Fibroblast of the aortic adventitia (primary cell): ENCODE data around the gene AP2B1. TPM values are rescaled to one million over a fixed set of nuclear protein-coding genes. Genes with fewer than 3 reads are reported as not detected.

Source experiments
- DNase-seq: peaks from one replicate; pipeline ENCODE4 v3.0.0-alpha.2; 2010; ENCODE audit warnings: low read depth
- H3K4me3 ChIP-seq: 2 replicates; pipeline ENCODE4 v1.5.1; 2011; ENCODE audit warnings: low read depth, mild to moderate bottlenecking, control low read depth, low read length, moderate library complexity
- small RNA-seq: library from RNA; depleted of rRNA; stranded (forward); fragments of <200 nt; gene quantifications from one replicate; pipeline ENCODE3, GENCODE V24; 2012
- total RNA-seq: library from RNA; depleted of rRNA; stranded (reverse); fragments of >200 nt; gene quantifications from 2 replicates; pipeline ENCODE4 v1.2.3, GENCODE V29; 2012; ENCODE audit warnings: low replicate concordance
- TF ChIP-seq, protein P1 (sequence below): IDR thresholded peaks from 2 replicates; pipeline ENCODE4 v1.5.1; 2011; ENCODE audit warnings: mild to moderate bottlenecking, low read length, control low read depth, inconsistent platforms; ENCODE audit not compliant: insufficient read depth

Gene AP2B1
- total RNA-seq, 1 donor: 118 TPM

DNA sequence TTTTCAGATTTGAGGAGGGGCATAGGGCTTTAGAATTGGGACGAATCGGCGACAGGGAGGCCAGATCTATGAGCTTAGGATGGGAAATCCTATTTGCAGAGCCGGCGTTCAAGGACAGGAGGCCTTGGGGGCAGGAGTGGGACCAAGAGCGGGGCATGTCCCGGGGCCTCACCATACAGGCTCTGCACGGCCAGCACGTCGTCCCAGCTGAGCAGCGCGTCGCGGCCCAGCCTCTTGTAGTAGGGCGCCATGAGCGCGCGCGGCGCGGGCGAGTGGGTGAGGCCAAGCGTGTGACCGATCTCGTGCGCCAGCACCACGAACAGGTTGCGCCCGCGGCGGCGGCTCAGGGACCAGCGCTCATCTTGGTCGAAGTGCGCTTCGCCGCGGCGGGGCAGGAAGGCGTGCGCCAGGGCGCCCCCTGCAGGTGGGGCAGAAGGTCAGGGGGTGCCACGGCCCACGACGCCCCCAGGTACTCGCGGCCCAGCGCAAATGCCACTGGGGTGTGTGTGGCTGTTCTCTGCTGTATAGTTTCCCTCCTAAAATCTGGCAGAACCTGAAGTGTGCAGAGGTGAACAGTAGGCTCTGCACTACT is 182.9 kb downstream of the AP2B1 start:
- no peak overlapping the region for H3K4me3 ChIP-seq
- TF ChIP-seq, protein P1, sequence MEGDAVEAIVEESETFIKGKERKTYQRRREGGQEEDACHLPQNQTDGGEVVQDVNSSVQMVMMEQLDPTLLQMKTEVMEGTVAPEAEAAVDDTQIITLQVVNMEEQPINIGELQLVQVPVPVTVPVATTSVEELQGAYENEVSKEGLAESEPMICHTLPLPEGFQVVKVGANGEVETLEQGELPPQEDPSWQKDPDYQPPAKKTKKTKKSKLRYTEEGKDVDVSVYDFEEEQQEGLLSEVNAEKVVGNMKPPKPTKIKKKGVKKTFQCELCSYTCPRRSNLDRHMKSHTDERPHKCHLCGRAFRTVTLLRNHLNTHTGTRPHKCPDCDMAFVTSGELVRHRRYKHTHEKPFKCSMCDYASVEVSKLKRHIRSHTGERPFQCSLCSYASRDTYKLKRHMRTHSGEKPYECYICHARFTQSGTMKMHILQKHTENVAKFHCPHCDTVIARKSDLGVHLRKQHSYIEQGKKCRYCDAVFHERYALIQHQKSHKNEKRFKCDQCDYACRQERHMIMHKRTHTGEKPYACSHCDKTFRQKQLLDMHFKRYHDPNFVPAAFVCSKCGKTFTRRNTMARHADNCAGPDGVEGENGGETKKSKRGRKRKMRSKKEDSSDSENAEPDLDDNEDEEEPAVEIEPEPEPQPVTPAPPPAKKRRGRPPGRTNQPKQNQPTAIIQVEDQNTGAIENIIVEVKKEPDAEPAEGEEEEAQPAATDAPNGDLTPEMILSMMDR: no peak
- DNase-seq: no peak

DNA sequence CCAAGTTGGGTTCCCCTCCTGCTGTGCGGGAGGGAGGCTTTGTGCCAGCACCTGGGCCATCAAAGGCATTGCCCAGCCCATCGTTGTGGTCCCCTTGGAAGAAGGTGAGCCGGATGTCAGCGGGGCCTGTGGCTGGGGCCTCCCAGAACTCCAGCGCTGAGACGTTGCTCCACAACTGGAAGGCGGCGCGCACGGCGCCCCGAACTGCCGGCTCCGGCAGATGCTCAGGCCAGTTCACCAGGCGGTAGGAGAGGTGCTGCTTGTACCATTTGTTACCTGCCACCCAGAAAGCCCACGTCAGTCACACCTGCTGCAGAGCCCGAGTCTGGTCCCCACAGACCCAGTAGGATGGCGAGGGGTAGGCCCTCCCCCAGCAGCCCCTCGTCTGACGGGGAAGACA is 186.0 kb downstream of the AP2B1 start:
- no peak for DNase-seq
- H3K4me3 ChIP-seq: no peak overlapping the region
- TF ChIP-seq, protein P1: no peak

DNA sequence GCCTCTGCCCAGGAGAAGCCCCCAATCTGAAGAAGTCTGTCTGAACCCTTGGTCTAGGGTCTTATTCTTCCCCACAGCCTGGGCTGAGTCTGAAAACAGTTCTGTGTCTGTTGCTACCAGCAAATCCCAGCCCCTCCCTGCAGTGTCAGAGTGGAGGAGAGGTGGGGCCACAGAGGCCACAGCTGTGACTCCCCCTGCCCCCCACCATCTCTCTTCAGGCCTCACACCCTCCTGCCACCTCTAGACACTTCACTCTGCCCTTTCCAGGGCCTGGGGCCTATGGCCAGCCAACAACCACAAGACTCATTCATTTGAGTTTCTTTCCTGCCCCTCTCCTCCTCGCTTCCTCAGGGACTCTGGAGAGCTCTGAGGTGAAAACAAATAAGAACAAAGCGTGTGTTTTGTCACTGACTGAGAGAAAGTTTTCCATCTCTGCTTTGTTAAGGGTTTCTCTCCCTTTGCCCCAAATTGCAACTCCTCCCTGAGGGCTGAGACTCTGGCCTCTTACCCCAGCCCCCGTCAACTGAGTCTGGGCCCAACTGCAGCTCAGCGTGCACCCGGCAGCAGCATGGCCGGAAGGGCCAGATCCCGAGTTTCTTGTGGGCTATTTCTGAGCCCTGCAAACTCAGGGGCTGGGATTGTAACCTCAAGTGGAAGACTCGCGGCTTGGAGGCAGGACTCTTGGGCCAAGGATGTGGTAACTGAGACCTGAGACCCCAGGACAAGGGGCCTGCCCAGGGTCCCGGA is 186.7 kb downstream of the AP2B1 start:
- H3K4me3 ChIP-seq: no peak overlapping the region
- TF ChIP-seq, protein P1: no peak
- no peak for DNase-seq

DNA sequence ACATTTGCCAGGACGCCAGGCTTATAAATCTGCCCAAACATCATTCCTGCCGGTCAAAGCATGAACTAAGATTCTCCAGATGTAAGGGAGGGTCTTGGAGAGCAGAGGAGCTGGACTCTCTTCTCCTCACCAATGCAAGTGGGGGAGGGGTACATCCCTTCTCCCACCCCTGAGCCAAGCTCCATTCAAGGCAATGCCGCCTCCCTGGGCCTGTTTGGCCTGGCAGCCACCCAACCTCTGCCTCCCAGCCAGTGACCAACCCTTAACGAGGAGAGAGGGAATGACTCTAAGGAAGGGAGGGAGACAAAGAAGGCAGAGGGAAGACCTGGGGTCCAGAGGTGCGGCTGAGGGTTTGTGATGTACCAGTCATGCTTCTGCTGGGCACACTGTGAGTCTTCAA is 187.4 kb downstream of the AP2B1 start:
- no peak overlapping the region for H3K4me3 ChIP-seq
- peak; percentile 33 for DNase-seq
- TF ChIP-seq, protein P1: no peak

DNA sequence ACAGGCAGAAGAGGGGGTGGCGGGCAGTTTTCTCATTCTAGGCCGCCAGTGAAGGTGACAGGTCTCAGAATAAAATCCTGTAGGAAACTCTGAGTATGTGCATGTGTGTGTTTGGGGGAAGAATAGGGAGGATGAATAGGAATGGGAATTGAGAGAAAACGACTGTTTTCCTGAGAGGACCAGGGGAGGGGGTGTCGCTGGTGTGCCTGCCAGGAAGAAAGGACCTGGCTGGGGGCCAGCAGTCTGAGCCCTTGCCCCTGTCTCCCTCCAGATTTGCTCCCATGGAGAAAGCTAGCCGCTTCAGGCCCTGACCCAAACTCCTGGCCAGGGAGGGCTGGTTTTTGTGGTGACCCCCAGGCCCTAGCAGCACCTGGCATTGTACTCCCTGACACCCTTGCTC is 187.9 kb downstream of the AP2B1 start:
- TF ChIP-seq, protein P1: no peak
- no peak overlapping the region for H3K4me3 ChIP-seq
- DNase-seq: no peak

DNA sequence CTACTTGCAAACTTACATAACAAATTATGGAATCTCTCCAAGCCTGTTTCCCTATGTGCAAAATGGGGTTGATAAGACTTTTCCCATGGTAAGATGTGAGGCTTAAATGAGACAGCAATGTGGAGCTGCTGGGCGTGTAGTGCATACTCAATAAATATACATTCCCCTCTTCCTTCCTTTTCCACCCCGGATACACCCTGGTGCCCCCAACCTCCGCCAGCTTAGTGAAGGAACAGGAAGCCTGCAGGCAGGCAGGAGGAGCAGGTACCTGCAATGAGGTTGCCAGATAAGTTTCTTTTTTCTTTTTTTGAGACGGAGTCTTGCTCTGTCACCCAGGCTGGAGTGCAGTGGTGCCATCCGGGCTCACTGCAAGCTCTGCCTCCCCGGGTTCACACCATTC is 188.5 kb downstream of the AP2B1 start:
- TF ChIP-seq, protein P1: no peak
- no peak overlapping the region for H3K4me3 ChIP-seq
- no peak for DNase-seq

Small RNA genes lying within 50 kb of the gene (small RNA-seq; reads per million reads assigned to genes)
- not detected for gene AC004134.1
- gene AC015911.1: not detected
- gene SNORD7: 23.7 reads per million, percentile 96 among the genes with 10 or more reads in this experiment

Other genes starting within 250 kb of the AP2B1 start
- 41.5 and 99.2 TPM in 2 replicates for gene SLFN11, start 213.7 kb upstream of the AP2B1 start, total RNA-seq
- gene SLFN12, start 154.8 kb upstream of the AP2B1 start, total RNA-seq: 24.0 and 58.1 TPM in 2 replicates
- gene SLFN13, start 138.6 kb upstream of the AP2B1 start, total RNA-seq: 1.4 and 1.7 TPM in 2 replicates
- 0.18 TPM in 1 of 2 replicates, not detected in the other for gene SLFN12L, start 49.6 kb upstream of the AP2B1 start, total RNA-seq
- gene SLFN14, start 26.5 kb upstream of the AP2B1 start, total RNA-seq: not detected in 2 replicates
- 6.1 and 8.8 TPM in 2 replicates for gene PEX12, start 8.8 kb upstream of the AP2B1 start, total RNA-seq
- 1.5 and 3.8 TPM in 2 replicates for gene RASL10B, start 144.3 kb downstream of the AP2B1 start, total RNA-seq
- gene GAS2L2, start 165.9 kb downstream of the AP2B1 start, total RNA-seq: not detected in 2 replicates
- gene C17orf50, start 173.6 kb downstream of the AP2B1 start, total RNA-seq: not detected in 2 replicates
- 0.09 TPM in 1 of 2 replicates, not detected in the other for gene MMP28, start 208.3 kb downstream of the AP2B1 start, total RNA-seq
- gene TAF15, start 222.2 kb downstream of the AP2B1 start, total RNA-seq: 34.7 and 74.3 TPM in 2 replicates